ENCODE data around the gene BSPRY. TPM values are rescaled to one million over a fixed set of nuclear protein-coding genes. Genes with fewer than 3 reads are reported as not detected.

Gene BSPRY
- total RNA-seq, 1 donor = not detected

DNA sequence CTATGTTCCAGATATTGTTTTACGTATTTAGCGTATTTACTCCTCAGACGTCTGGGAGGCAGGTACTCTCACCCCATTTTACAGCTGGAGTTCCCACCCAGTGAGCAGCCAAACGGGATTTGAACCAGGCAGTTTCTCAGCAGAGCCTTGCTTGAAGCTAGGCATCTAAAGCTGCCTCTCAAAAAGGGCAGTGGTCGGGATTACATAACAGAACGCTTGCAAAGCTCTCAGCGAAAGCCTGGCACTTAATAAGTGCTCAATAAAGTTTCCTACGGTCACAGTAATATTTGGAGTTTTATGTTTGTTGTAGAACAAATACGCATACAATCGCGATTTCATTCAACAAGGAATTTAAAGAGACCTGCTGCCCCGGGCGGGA lies 286 bp upstream of the BSPRY start:
- TF ChIP-seq, protein P1, sequence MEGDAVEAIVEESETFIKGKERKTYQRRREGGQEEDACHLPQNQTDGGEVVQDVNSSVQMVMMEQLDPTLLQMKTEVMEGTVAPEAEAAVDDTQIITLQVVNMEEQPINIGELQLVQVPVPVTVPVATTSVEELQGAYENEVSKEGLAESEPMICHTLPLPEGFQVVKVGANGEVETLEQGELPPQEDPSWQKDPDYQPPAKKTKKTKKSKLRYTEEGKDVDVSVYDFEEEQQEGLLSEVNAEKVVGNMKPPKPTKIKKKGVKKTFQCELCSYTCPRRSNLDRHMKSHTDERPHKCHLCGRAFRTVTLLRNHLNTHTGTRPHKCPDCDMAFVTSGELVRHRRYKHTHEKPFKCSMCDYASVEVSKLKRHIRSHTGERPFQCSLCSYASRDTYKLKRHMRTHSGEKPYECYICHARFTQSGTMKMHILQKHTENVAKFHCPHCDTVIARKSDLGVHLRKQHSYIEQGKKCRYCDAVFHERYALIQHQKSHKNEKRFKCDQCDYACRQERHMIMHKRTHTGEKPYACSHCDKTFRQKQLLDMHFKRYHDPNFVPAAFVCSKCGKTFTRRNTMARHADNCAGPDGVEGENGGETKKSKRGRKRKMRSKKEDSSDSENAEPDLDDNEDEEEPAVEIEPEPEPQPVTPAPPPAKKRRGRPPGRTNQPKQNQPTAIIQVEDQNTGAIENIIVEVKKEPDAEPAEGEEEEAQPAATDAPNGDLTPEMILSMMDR (IDR thresholded peaks at IDR 0.05; ENCODE audit: insufficient read depth, low read depth, low read length) = no peak
- H3K4me3 ChIP-seq (ENCODE audit: low read depth, low read length) = no peak overlapping the region
- no peak for DNase-seq (ENCODE audit: low read depth)

DNA sequence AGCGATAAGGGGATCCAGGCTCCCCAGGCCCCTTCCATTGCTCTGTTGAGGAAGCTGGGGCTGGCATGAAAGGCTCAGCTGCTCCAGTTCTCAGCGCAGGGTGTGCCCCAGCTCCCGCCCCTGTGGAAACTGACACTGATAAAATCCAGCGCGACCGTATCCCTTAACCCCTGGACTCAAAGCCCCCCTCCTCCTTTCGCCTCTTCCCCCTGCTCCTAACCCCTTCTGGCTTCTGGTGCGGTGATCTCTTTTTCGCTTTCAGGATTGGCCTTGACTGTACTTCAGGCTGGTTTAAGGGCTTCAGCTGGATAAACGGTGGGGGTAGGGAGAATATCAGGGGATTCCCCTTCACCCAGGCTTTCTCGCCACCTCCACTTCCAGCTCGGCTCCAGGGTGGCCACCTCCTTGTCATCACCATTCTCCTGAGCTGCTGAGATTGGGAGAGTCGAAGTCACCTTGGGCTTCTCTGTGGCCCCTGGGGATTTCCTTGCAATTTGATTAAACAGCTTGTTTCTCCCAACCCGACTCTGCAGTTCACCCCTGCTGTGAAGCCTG lies 843 bp downstream of the BSPRY start:
- no peak for DNase-seq (ENCODE audit: low read depth)
- TF ChIP-seq, protein P1 (IDR thresholded peaks at IDR 0.05; ENCODE audit: insufficient read depth, low read depth, low read length) = no peak
- no peak overlapping the region for H3K4me3 ChIP-seq (ENCODE audit: low read depth, low read length)

DNA sequence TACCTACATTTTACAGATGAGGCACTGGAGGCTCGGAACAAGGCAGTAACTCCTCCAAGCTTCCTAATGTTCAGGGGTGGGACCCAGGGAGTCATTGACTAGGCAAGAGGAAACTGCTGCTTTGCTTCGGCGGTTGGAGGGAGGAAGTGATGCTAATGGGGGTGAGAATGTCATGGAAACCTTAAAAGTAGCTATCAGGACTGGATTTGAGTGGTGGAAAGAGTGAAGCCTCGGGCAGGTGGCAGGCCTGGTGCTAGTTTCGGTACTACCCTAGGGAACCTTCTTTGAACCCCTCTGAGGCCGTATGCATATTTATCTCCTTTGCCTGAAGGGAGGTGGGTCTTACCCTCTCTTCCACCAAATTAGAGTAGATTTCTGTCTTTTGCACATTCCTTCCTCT lies 1.6 kb downstream of the BSPRY start:
- H3K4me3 ChIP-seq (ENCODE audit: low read depth, low read length) = no peak overlapping the region
- DNase-seq (ENCODE audit: low read depth) = no peak
- TF ChIP-seq, protein P1 (IDR thresholded peaks at IDR 0.05; ENCODE audit: insufficient read depth, low read depth, low read length) = no peak

DNA sequence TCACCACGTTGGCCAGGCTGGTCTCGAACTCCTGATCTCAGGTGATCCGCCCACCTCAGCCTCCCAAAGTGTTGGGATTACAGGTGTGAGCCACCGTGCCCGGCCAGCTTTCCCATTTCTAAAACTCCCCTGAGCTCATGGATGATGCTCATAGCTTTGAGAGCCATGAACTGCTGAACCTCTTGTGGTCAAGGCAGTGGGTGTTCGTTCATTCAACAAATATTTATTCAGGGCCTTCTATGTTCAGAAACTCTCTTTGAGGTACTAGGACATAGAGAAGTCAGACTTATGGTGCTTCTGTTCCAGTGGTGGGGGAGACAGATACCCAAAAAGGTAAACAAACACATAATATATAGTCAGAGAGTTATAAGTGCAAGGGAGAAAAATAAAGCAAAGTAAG lies 2.7 kb downstream of the BSPRY start:
- DNase-seq (ENCODE audit: low read depth) = no peak
- no peak overlapping the region for H3K4me3 ChIP-seq (ENCODE audit: low read depth, low read length)
- TF ChIP-seq, protein P1 (IDR thresholded peaks at IDR 0.05; ENCODE audit: insufficient read depth, low read depth, low read length) = no peak

DNA sequence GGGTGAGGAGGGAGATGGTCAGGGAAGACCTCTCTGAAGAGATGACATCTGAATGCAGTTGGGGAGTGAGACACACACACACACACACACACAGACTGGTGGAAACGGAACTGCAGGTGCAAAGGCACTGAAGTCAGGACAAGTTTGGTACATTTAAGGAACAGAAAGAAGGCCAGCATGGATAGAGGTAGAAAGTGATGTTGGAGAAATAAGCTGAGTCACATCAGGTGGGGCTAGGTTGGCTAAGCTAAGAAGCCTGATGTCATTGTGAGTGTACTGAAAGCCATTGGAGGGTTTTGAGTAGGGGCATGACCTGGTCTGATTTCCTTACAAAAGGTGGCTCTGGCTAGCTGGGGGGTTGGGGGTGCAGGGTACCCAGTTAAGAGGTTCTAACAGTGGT lies 3.1 kb downstream of the BSPRY start:
- TF ChIP-seq, protein P1 (IDR thresholded peaks at IDR 0.05; ENCODE audit: insufficient read depth, low read depth, low read length) = no peak
- DNase-seq (ENCODE audit: low read depth) = no peak

DNA sequence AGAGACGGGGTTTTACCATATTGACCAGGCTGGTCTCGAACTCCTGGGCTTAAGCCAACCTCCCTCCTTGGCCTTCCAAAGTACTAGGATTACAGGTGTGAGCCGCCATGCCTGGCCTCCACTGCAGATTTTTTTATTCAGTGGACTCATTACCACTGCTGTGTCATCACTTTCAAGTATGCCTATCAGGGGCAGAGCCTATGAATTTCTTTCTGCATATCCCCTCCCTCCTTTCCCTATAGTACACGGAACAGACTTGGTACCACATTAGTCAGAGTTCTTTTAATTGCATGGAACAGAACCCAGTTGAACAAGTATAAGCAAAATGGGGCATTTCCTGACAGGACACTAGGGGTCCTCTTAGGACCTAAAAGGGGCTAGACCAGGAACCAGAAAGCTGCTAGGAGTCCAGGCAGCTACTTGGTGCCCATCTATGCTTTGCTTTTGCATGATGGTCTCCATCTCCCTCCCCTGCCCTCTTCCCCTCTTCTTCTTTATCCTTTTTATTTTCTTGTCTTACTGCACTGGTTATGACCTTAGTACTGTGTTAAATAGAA lies 5.8 kb downstream of the BSPRY start:
- DNase-seq (ENCODE audit: low read depth) = peak; percentile 19
- TF ChIP-seq, protein P1 (IDR thresholded peaks at IDR 0.05; ENCODE audit: insufficient read depth, low read depth, low read length) = peak; percentile 35

More for the DNA sequence above, 3.1 kb downstream of the BSPRY start:
- no peak overlapping the region for H3K4me3 ChIP-seq (ENCODE audit: low read depth, low read length)

More for the DNA sequence above, 5.8 kb downstream of the BSPRY start:
- H3K4me3 ChIP-seq (ENCODE audit: low read depth, low read length) = no peak overlapping the region

Measured in fibroblast of villous mesenchyme (primary cell).